ENCODE measurements around the gene METTL26. TPM values are rescaled to one million over a fixed set of nuclear protein-coding genes. Genes with fewer than 3 reads are reported as not detected.
A peak's percentile ranks its signal among the peaks of the same experiment; 100 is the strongest.

METTL26 gene
- total and polyA plus RNA-seq, 2 experiments from 2014 or later: 155 to 218 TPM

- in situ Hi-C loops (cut with MboI): no loop called here
- WGBS, 2 experiments (ENCODE audit: low coverage in 1 of 2, low lambda C conversion rate in 2 of 2, missing lambda C conversion rate in 2 of 2): 89 to 90% methylated on average over 14 to 36 of the region's 40 CpGs
- no peak overlapping the region for H3K4me3 ChIP-seq
Observed at GRCh38 chr16:671353-672131, 35.4 kb upstream of the METTL26 start.

DNA sequence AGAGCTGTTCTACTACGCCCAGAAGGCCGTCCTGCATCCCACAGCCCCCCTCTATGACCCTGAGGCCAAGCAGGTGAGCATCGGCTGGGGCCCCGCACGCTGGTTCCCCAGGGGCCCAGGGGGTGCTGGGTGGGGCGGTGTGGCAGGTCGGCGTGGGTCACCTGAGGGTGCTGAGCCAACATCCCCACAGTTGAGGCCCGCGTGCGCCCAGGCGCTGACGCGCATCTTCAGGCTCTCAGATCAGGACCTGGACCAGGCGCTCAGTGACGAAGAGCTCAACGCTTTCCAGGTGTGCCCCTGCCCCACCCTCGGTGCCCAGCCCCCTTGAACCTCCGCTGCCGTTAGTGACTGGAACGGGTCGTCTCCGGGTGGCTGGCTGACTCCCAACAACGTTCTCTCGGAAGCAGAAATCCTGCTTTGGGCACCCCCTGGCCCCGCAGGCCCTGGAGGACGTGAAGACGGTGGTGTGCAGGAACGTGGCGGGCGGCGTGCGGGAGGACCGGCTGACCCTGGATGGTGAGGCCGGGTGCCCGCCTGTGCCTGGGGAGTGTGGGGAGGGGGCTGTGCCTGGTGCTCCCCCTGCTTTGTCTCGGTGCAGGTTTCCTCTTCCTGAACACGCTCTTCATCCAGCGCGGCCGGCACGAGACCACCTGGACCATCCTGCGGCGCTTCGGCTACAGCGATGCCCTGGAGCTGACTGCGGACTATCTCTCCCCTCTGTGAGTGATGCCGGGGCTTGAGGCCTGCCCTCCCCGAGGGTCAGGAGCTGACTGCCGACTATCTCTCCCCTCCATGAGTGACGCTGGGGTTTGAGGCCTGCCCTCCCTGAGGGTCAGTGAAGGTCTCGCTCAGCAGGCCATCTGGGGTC lies 34.6 kb upstream of the METTL26 start:
- Histone ChIP-seq H3K9ac (no peak overlapping the region), H3F3A (ENCODE audit: insufficient read depth) (no peaks in the 10 kb centered on the region), H2AFZ (no peak overlapping the region), H3K4me2 (ENCODE audit: unreplicated experiment) (no peak overlapping the region), H3K27me3 (replicated peaks; ENCODE audit: insufficient read depth) (no peaks in the 10 kb centered on the region), H3K9me2 (ENCODE audit: insufficient read depth) (no peaks in the 10 kb centered on the region), H4K20me1 (ENCODE audit: insufficient read depth) (no peaks in the 10 kb centered on the region), H3K36me3 (ENCODE audit: low read depth) (no peaks in the 10 kb centered on the region), H3K4me1 (ENCODE audit: insufficient read depth) (no peaks in the 10 kb centered on the region; the same call in 1 of the 2 replicates), H3K27ac (no peak overlapping the region), H3K9me3 (ENCODE audit: low read depth) (no peaks in the 10 kb centered on the region), H3K4me3 (no peak overlapping the region), H3K79me2 (ENCODE audit: insufficient read depth) (peaks cover 24% of the 10 kb centered on the region)
- DNase-seq: no peak
- 89 to 92% methylated on average over 40 to 52 of the region's 52 CpGs for WGBS, 2 experiments (ENCODE audit: low coverage in 1 of 2, low lambda C conversion rate in 2 of 2, missing lambda C conversion rate in 2 of 2)
- no peak for TF ChIP-seq EZH2 (IDR thresholded peaks at IDR 0.05; ENCODE audit: insufficient read depth, poor library complexity, severe bottlenecking)
- TF ChIP-seq EZH2phosphoT487 (IDR thresholded peaks at IDR 0.05; ENCODE audit: insufficient read depth, low read depth): no peak
- in situ Hi-C loops (cut with MboI): no loop called here

More at GRCh38 chr16:671353-672131, 35.4 kb upstream of the METTL26 start:
- Histone ChIP-seq H3K27me3 (replicated peaks; ENCODE audit: insufficient read depth) (no peaks in the 10 kb centered on the region), H3K27ac (no peak overlapping the region), H3K4me1 (ENCODE audit: insufficient read depth) (no peaks in the 10 kb centered on the region; the same call in 1 of the 2 replicates), H3K36me3 (ENCODE audit: low read depth) (no peaks in the 10 kb centered on the region), H3F3A (ENCODE audit: insufficient read depth) (no peaks in the 10 kb centered on the region), H2AFZ (no peak overlapping the region), H4K20me1 (ENCODE audit: insufficient read depth) (no peaks in the 10 kb centered on the region), H3K4me2 (ENCODE audit: unreplicated experiment) (no peak overlapping the region), H3K9me3 (ENCODE audit: low read depth) (no peaks in the 10 kb centered on the region), H3K9ac (no peak overlapping the region), H3K79me2 (ENCODE audit: insufficient read depth) (peaks cover 24% of the 10 kb centered on the region), H3K9me2 (ENCODE audit: insufficient read depth) (no peaks in the 10 kb centered on the region)
- no peak for TF ChIP-seq EZH2 (IDR thresholded peaks at IDR 0.05; ENCODE audit: insufficient read depth, poor library complexity, severe bottlenecking)
- no peak for TF ChIP-seq EZH2phosphoT487 (IDR thresholded peaks at IDR 0.05; ENCODE audit: insufficient read depth, low read depth)
- DNase-seq: no peak

GRCh38 chr16:669666-670065 lies 33.6 kb upstream of the METTL26 start:
- no peaks in the 10 kb centered on the region for H4K20me1 ChIP-seq (ENCODE audit: insufficient read depth)
- H3K9me2 ChIP-seq (ENCODE audit: insufficient read depth): no peaks in the 10 kb centered on the region
- WGBS, 2 experiments (ENCODE audit: low coverage in 1 of 2, low lambda C conversion rate in 2 of 2, missing lambda C conversion rate in 2 of 2): 92 to 98% methylated on average over 12 to 13 of the region's 13 CpGs
- in situ Hi-C loops (cut with MboI): no loop called here
- H3K4me2 ChIP-seq (ENCODE audit: unreplicated experiment): no peak overlapping the region
- no peaks in the 10 kb centered on the region for H3K36me3 ChIP-seq (ENCODE audit: low read depth)
- DNase-seq: no peak
- no peaks in the 10 kb centered on the region for H3K9me3 ChIP-seq (ENCODE audit: low read depth)
- TF ChIP-seq EZH2 (IDR thresholded peaks at IDR 0.05; ENCODE audit: insufficient read depth, poor library complexity, severe bottlenecking): no peak
- TF ChIP-seq EZH2phosphoT487 (IDR thresholded peaks at IDR 0.05; ENCODE audit: insufficient read depth, low read depth): no peak
- H3F3A ChIP-seq (ENCODE audit: insufficient read depth): no peaks in the 10 kb centered on the region
- H3K4me3 ChIP-seq: no peak overlapping the region
- H3K79me2 ChIP-seq (ENCODE audit: insufficient read depth): peaks cover 24% of the 10 kb centered on the region
- H3K4me1 ChIP-seq (ENCODE audit: insufficient read depth): no peaks in the 10 kb centered on the region; the same call in 1 of the 2 replicates
- H3K27me3 ChIP-seq (replicated peaks; ENCODE audit: insufficient read depth): no peaks in the 10 kb centered on the region
- H2AFZ ChIP-seq: no peak overlapping the region
- H3K27ac ChIP-seq: no peak overlapping the region
- 0 out of 2 replicates have a peak overlapping the region, but pooled peaks have one; percentile 97 for H3K9ac ChIP-seq

GRCh38 chr16:668519-669171 lies 32.5 kb upstream of the METTL26 start:
- peak overlapping the region; percentile 89 for H3K4me2 ChIP-seq (ENCODE audit: unreplicated experiment)
- H3K4me3 ChIP-seq: peak overlapping the region; percentile 95
- H2AFZ ChIP-seq: peak overlapping the region; percentile 65; the same call in 1 of the 2 replicates
- H3K9ac ChIP-seq: peak overlapping the region; percentile 97
- peak; percentile 56 for DNase-seq
- H3K27me3 ChIP-seq (replicated peaks; ENCODE audit: insufficient read depth): no peaks in the 10 kb centered on the region
- no peaks in the 10 kb centered on the region for H3K36me3 ChIP-seq (ENCODE audit: low read depth)
- H3K79me2 ChIP-seq (ENCODE audit: insufficient read depth): peaks cover 24% of the 10 kb centered on the region
- H3F3A ChIP-seq (ENCODE audit: insufficient read depth): no peaks in the 10 kb centered on the region
- peak overlapping the region; percentile 49 for H3K27ac ChIP-seq
- H4K20me1 ChIP-seq (ENCODE audit: insufficient read depth): no peaks in the 10 kb centered on the region
- H3K9me3 ChIP-seq (ENCODE audit: low read depth): no peaks in the 10 kb centered on the region
- no peak for TF ChIP-seq EZH2 (IDR thresholded peaks at IDR 0.05; ENCODE audit: insufficient read depth, poor library complexity, severe bottlenecking)
- no peak for TF ChIP-seq EZH2phosphoT487 (IDR thresholded peaks at IDR 0.05; ENCODE audit: insufficient read depth, low read depth)
- in situ Hi-C loops (cut with MboI): no loop called here
- H3K4me1 ChIP-seq (ENCODE audit: insufficient read depth): no peaks in the 10 kb centered on the region; the same call in 1 of the 2 replicates
- 6 to 7% methylated on average over 46 of the region's 50 CpGs for WGBS, 2 experiments (ENCODE audit: low coverage in 1 of 2, low lambda C conversion rate in 2 of 2, missing lambda C conversion rate in 2 of 2)
- no peaks in the 10 kb centered on the region for H3K9me2 ChIP-seq (ENCODE audit: insufficient read depth)

All from GM23248 (cell line).